GM21515 (cell line): ENCODE data around the gene ARSA.
"Not testable (repeated sequence)": the region's sequence is repeated elsewhere in the genome, so short reads cannot be mapped to it uniquely, and the experiment has no call there.

Experiments
- ATAC-seq: cut with Tn5 transposase; IDR thresholded peaks from one replicate; pipeline ENCODE4 v1.9.1; 2021; ENCODE audit not compliant: unreplicated experiment

The ARSA gene

GRCh38 chr22:50656122-50657070 is 28.4 kb upstream of the ARSA start:
- no peak for ATAC-seq

GRCh38 chr22:50654664-50655063 is 26.7 kb upstream of the ARSA start:
- not testable (repeated sequence) for ATAC-seq

GRCh38 chr22:50653256-50653655 is 25.3 kb upstream of the ARSA start:
- no peak for ATAC-seq

GRCh38 chr22:50643821-50644101 is 15.8 kb upstream of the ARSA start:
- not testable (repeated sequence) for ATAC-seq

GRCh38 chr22:50643021-50643820 is 15.3 kb upstream of the ARSA start:
- ATAC-seq: not testable (repeated sequence)

GRCh38 chr22:50641696-50642607 is 14.0 kb upstream of the ARSA start:
- no peak for ATAC-seq

- ATAC-seq: no peak
These were observed 13.1 kb upstream of the ARSA start for GRCh38 chr22:50640857-50641647.

GRCh38 chr22:50640296-50640695 is 12.3 kb upstream of the ARSA start:
- ATAC-seq: not testable (repeated sequence)

- ATAC-seq: no peak
These were observed 7.6 kb upstream of the ARSA start for GRCh38 chr22:50635591-50635990.

- no peak for ATAC-seq
These were observed 5.8 kb upstream of the ARSA start for GRCh38 chr22:50633771-50634170.

- ATAC-seq: no peak
These were observed 5.1 kb upstream of the ARSA start for GRCh38 chr22:50633086-50633485.

- no peak for ATAC-seq
These were observed 2.4 kb upstream of the ARSA start for GRCh38 chr22:50630376-50630775.

- no peak for ATAC-seq
These were observed 687 bp upstream of the ARSA start for GRCh38 chr22:50628543-50629134.

- no peak for ATAC-seq
These were observed 906 bp downstream of the ARSA start for GRCh38 chr22:50626850-50627641.

- no peak for ATAC-seq
These were observed 1.6 kb downstream of the ARSA start for GRCh38 chr22:50626314-50626849.

GRCh38 chr22:50625568-50626313 is 2.2 kb downstream of the ARSA start:
- no peak for ATAC-seq

- no peak for ATAC-seq
These were observed 2.8 kb downstream of the ARSA start for GRCh38 chr22:50625131-50625567.
